HepG2 (cell line): ENCODE results near the gene GLRA3. TPM values are rescaled to one million over a fixed set of nuclear protein-coding genes. Genes with fewer than 3 reads are reported as not detected.

Experiments used
- ATAC-seq: fragments of 200-7000 bp; cut with Tn5 transposase; 3 replicates; pipeline ENCODE4 v1.9.1; 2020; ENCODE audit warnings: mild to moderate bottlenecking, moderate library complexity
- BruUV-seq: library from RNA; stranded (reverse); fragments of 400-500 nt; replicated peaks from 2 replicates; lab custom pipeline; 2021; lab: Mats Ljungman, UMichigan
- CTCF ChIA-PET: fragments of 300-600 bp; formaldehyde crosslinking; extraction: SDS; loops from one replicate; lab custom pipeline; 2021; ENCODE audit warnings: low total read pairs, inconsistent platforms, low intra/inter-chr PET ratio; lab: Yijun Ruan, JAX
- POLR2A ChIA-PET: fragments of 350-600 bp; sonication (Branson Sonifier 250); formaldehyde crosslinking; loops from one replicate; lab custom pipeline; 2020; ENCODE audit warnings: antibody characterized with exemption, inconsistent platforms; lab: Yijun Ruan, JAX
- DNase-seq: peaks from one replicate; pipeline ENCODE4 v3.0.0-alpha.2; 2015; ENCODE audit warnings: low spot score
- FAIRE-seq: peaks from 3 replicates; lab custom pipeline; 2011; peaks lifted over from hg19 to GRCh38; lab: Jason Lieb, UNC
- H2AFZ ChIP-seq: one replicate; pipeline ENCODE4 v1.6.1; 2011; ENCODE audit warnings: low read length, inconsistent platforms
- H3K27ac ChIP-seq: fragments of 300-600 bp; 3 replicates; pipeline ENCODE4 v1.8.0; 2011; ENCODE audit warnings: mixed run types, mild to moderate bottlenecking, mixed read lengths, low read length, inconsistent platforms; ENCODE audit not compliant: insufficient read depth; ENCODE audit errors: extremely low read length
- H3K27me3 ChIP-seq, 2 experiments: fragments of 200-600 bp in 1 of 2; 2 replicates in 1 of 2; 3 replicates in 1 of 2; pipeline versions ENCODE4 v1.6.0 to v1.8.0; 2011; ENCODE audit warnings: low read length in 2 of 2, mild to moderate bottlenecking in 2 of 2, moderate library complexity in 2 of 2, inconsistent platforms in 1 of 2; ENCODE audit not compliant: insufficient read depth in 2 of 2, control insufficient read depth in 1 of 2
- H3K36me3 ChIP-seq, 2 experiments: fragments of 200-600 bp in 1 of 2; replicated peaks in 1 of 2; 2 replicates in 1 of 2; 3 replicates in 1 of 2; pipeline versions ENCODE4 v1.5.1 to v1.8.0; 2011; ENCODE audit warnings: low read length in 2 of 2, inconsistent platforms in 1 of 2; ENCODE audit not compliant: insufficient read depth in 2 of 2, control insufficient read depth in 1 of 2
- H3K4me1 ChIP-seq: 2 replicates; pipeline ENCODE4 v1.5.1; 2012; ENCODE audit warnings: low read length, inconsistent platforms; ENCODE audit not compliant: insufficient read depth
- H3K4me2 ChIP-seq: 2 replicates; pipeline ENCODE4 v1.6.0; 2011; ENCODE audit warnings: low read depth, low read length, inconsistent platforms
- H3K4me3 ChIP-seq, 3 experiments: fragments of 200-600 bp in 1 of 3; sonication (generic), shearing (Covaris generic) in 1 of 3; replicated peaks in 1 of 3; 2 replicates each; pipeline ENCODE4 v1.5.1; 2011 to 2016; ENCODE audit warnings: low read length in 3 of 3, inconsistent platforms in 2 of 3, low read depth in 2 of 3, mild to moderate bottlenecking in 2 of 3, control low read depth in 1 of 3, mixed read lengths in 1 of 3; ENCODE audit not compliant: insufficient read depth in 1 of 3
- H3K79me2 ChIP-seq: one replicate; pipeline ENCODE4 v1.6.1; 2011; ENCODE audit warnings: low read length, inconsistent platforms; ENCODE audit not compliant: insufficient read depth
- H3K9ac ChIP-seq: 2 replicates; pipeline ENCODE4 v1.6.0; 2011; ENCODE audit warnings: mild to moderate bottlenecking, low read depth, low read length, inconsistent platforms; ENCODE audit not compliant: insufficient read depth
- H3K9me3 ChIP-seq: 2 replicates; pipeline ENCODE4 v1.5.1; 2012; ENCODE audit warnings: mild to moderate bottlenecking, low read length
- H4K20me1 ChIP-seq: 2 replicates; pipeline ENCODE4 v1.6.0; 2011; ENCODE audit warnings: inconsistent platforms, mild to moderate bottlenecking, low read length, moderate library complexity; ENCODE audit not compliant: insufficient read depth
- STAT5B ChIP-seq: sonication (generic); formaldehyde crosslinking; IDR thresholded peaks from 2 replicates; pipeline ENCODE4 v1.4.0; 2020; ENCODE audit warnings: missing genetic modification reagents
- TBX2 ChIP-seq: sonication (generic); formaldehyde crosslinking; IDR thresholded peaks from 2 replicates; pipeline ENCODE4 v1.5.0; 2020; ENCODE audit warnings: missing genetic modification reagents, mild to moderate bottlenecking, borderline replicate concordance
- ZBTB40 ChIP-seq, 2 experiments: fragments of 450-650 bp in 1 of 2; sonication (generic) in 1 of 2; formaldehyde crosslinking in 1 of 2; IDR thresholded peaks; 2 replicates each; pipeline versions ENCODE4 v1.6.1 to v1.8.0; 2016 to 2022; ENCODE audit warnings: antibody characterized with exemption in 1 of 2, mild to moderate bottlenecking in 1 of 2, missing genetic modification reagents in 1 of 2
- ZNF792 ChIP-seq: IDR thresholded peaks from 2 replicates; pipeline ENCODE4 v1.6.1; 2016
- WGBS: methylation state at CpG from one replicate; pipeline ENCODE4 v1.1.6; 2017; ENCODE audit warnings: low lambda C conversion rate; 5-methylcytosine and 5-hydroxymethylcytosine counted together
- in situ Hi-C: cut with HindIII; loops from 2 replicates; pipeline ENCODE4 v1.10.0; 2017; ENCODE audit warnings: low pct_unique_long_range_greater_than_20kb; ENCODE audit not compliant: extremely low pct_ligation_motif_present
- intact Hi-C: fragments of 100-400 bp; cut with micrococcal nuclease; formaldehyde crosslinking; loops from one replicate; pipeline ENCODE4 v1.10.0; 2022; ENCODE audit not compliant: unreplicated experiment
- polyA plus RNA-seq, 8 experiments: library from polyadenylated mRNA; depleted of rRNA in 3 of 8; stranded (reverse) in 7 of 8; unstranded in 1 of 8; fragments of >200 nt; fragmentation: Illumina TruSeq in 4 of 8; extraction: Trizol in 4 of 8; gene quantifications; 2 replicates each; pipeline versions ENCODE4 v1.2.1 to v1.2.3, GENCODE V29; 2011 to 2016; ENCODE audit warnings: low read depth in 4 of 8, missing spikeins in 1 of 8, mixed read lengths in 1 of 8; ENCODE audit not compliant: insufficient read depth in 1 of 8
- total RNA-seq, 5 experiments: library from RNA; depleted of rRNA; stranded (reverse); fragments of >200 nt; fragmentation: Illumina TruSeq; extraction: Trizol; gene quantifications; 2 replicates each; pipeline ENCODE4 v1.2.3, GENCODE V29; 2016; ENCODE audit warnings: low read depth in 1 of 5

Gene GLRA3
- total and polyA plus RNA-seq, 2 of the 13 experiments (the other 11 are each of a cell fraction or from before 2014, with no cell fraction given): not detected

GRCh38 chr4:174746710-174747109 lies 82.3 kb downstream of the GLRA3 start:
- CTCF ChIA-PET: no interaction called here
- in situ Hi-C loops: no loop called here
- Histone ChIP-seq H3K27me3 (no peaks in the 10 kb centered on the region), H3K4me3 (no peak overlapping the region), H3K4me2 (no peak overlapping the region), H4K20me1 (no peaks in the 10 kb centered on the region), H3K79me2 (no peaks in the 10 kb centered on the region), H3K9me3 (peaks cover 13% of the 10 kb centered on the region; the same call in 1 of the 2 replicates), H3K4me1 (no peaks in the 10 kb centered on the region), H3K36me3 (no peaks in the 10 kb centered on the region), H2AFZ (no peak overlapping the region), H3K27ac (no peak overlapping the region)
- intact Hi-C loops: no loop called here
- no TSS peak for BruUV-seq
- no peak for FAIRE-seq
- 4% methylated on average over 2 of the region's 2 CpGs for WGBS
- POLR2A ChIA-PET: no interaction called here
- ATAC-seq: no peak
- DNase-seq: no peak
- TF ChIP-seq ZNF792 (CRISPR knock-in tag) (no peak), TBX2 (CRISPR knock-in tag) (no peak), STAT5B (CRISPR knock-in tag) (no peak), ZBTB40 (IDR thresholded peaks at IDR 0.05) (peak; percentile 88), ZBTB40 (CRISPR knock-in tag; IDR thresholded peaks at IDR 0.05) (no peak)
- TF ChIP-seq, all 625 proteins: peak for 1
- no peak overlapping the region for H3K9ac ChIP-seq
